Ishikawa (cell line): ENCODE results near the gene HBEGF.

ENCODE experiments used
- CEBPB ChIP-seq: IDR thresholded peaks from 2 replicates; pipeline ENCODE4 v1.6.1; 2012
- CREB1 ChIP-seq: IDR thresholded peaks from 2 replicates; pipeline ENCODE4 v1.6.1; 2012; ENCODE audit warnings: low read depth
- EGR1 ChIP-seq: IDR thresholded peaks from 2 replicates; pipeline ENCODE4 v1.6.1; 2012
- EP300 ChIP-seq: IDR thresholded peaks from 2 replicates; pipeline ENCODE4 v1.6.1; 2012; ENCODE audit warnings: borderline replicate concordance
- FOXM1 ChIP-seq: IDR thresholded peaks from 2 replicates; pipeline ENCODE4 v1.6.1; 2012; ENCODE audit warnings: low read depth, borderline replicate concordance
- MAX ChIP-seq: IDR thresholded peaks from 2 replicates; pipeline ENCODE4 v1.6.1; 2012
- NFIC ChIP-seq: IDR thresholded peaks from 2 replicates; pipeline ENCODE4 v1.6.1; 2012
- RAD21 ChIP-seq: IDR thresholded peaks from 2 replicates; pipeline ENCODE4 v1.6.1; 2012; ENCODE audit warnings: low read depth
- REST ChIP-seq: IDR thresholded peaks from 2 replicates; pipeline ENCODE4 v1.6.1; 2012; ENCODE audit warnings: low read depth, mild to moderate bottlenecking
- TAF1 ChIP-seq: IDR thresholded peaks from 2 replicates; pipeline ENCODE4 v1.6.1; 2012; ENCODE audit warnings: low read depth, mild to moderate bottlenecking
- TCF12 ChIP-seq: IDR thresholded peaks from 2 replicates; pipeline ENCODE4 v1.6.1; 2012; ENCODE audit warnings: low read depth
- TEAD4 ChIP-seq: IDR thresholded peaks from 2 replicates; pipeline ENCODE4 v1.6.1; 2012
- USF1 ChIP-seq: IDR thresholded peaks from 2 replicates; pipeline ENCODE4 v1.6.1; 2012
- YY1 ChIP-seq: IDR thresholded peaks from 2 replicates; pipeline ENCODE4 v1.6.1; 2012; ENCODE audit warnings: low read depth
- ZBTB7A ChIP-seq: IDR thresholded peaks from 2 replicates; pipeline ENCODE4 v1.6.1; 2012; ENCODE audit warnings: low read depth

The HBEGF gene

GRCh38 chr5:140303966-140304365 lies 42.4 kb downstream of the HBEGF start:
- TF ChIP-seq CREB1 (no peak), MAX (no peak), EP300 (no peak), TAF1 (no peak), NFIC (no peak)

GRCh38 chr5:140302786-140303639 lies 43.4 kb downstream of the HBEGF start, which contains the start of gene PFDN1:
TSS of gene PFDN1 (minus strand) at chr5:140303101. CDS start at chr5:140303073, 28 bp downstream.
- no peak for TF ChIP-seq USF1
- no peak for TF ChIP-seq RAD21
- TF ChIP-seq MAX = no peak
- TF ChIP-seq TCF12 = no peak
- TF ChIP-seq EP300 = no peak
- peak; percentile 66 for TF ChIP-seq CREB1
- TF ChIP-seq TAF1 = peak; percentile 82
- no peak for TF ChIP-seq TEAD4
- peak; percentile 88 for TF ChIP-seq ZBTB7A
- TF ChIP-seq EGR1 = no peak
- no peak for TF ChIP-seq FOXM1
- no peak for TF ChIP-seq NFIC
- no peak for TF ChIP-seq CEBPB
- peak; percentile 97 for TF ChIP-seq YY1
- no peak for TF ChIP-seq REST

- TF ChIP-seq EGR1 (no peak), ZBTB7A (no peak), CREB1 (no peak), REST (no peak), USF1 (no peak), TEAD4 (no peak), FOXM1 (no peak), RAD21 (no peak), TCF12 (no peak), NFIC (no peak), MAX (no peak), YY1 (no peak), CEBPB (no peak), TAF1 (no peak)
Observed at GRCh38 chr5:140301136-140301535, 45.3 kb downstream of the HBEGF start.

GRCh38 chr5:140299056-140299455 lies 47.3 kb downstream of the HBEGF start:
- TF ChIP-seq TCF12 = no peak
- TF ChIP-seq FOXM1 = no peak
- no peak for TF ChIP-seq TEAD4
- no peak for TF ChIP-seq USF1
- TF ChIP-seq ZBTB7A = no peak
- no peak for TF ChIP-seq EGR1
- no peak for TF ChIP-seq MAX
- TF ChIP-seq REST = no peak
- TF ChIP-seq TAF1 = no peak
- no peak for TF ChIP-seq RAD21
- no peak for TF ChIP-seq CREB1
- no peak for TF ChIP-seq YY1
- TF ChIP-seq EP300 = no peak
- no peak for TF ChIP-seq CEBPB
- TF ChIP-seq NFIC = no peak
